GM12873 (cell line): ENCODE measurements around the gene HECTD1.

Experiments
- TF ChIP-seq, protein P1 (sequence below): IDR thresholded peaks from 2 replicates; pipeline ENCODE4 v1.5.1; 2012; ENCODE audit warnings: low read depth, mild to moderate bottlenecking, moderate library complexity, low read length, control low read depth; ENCODE audit not compliant: insufficient read depth; ENCODE audit errors: missing control alignments

Gene HECTD1

DNA sequence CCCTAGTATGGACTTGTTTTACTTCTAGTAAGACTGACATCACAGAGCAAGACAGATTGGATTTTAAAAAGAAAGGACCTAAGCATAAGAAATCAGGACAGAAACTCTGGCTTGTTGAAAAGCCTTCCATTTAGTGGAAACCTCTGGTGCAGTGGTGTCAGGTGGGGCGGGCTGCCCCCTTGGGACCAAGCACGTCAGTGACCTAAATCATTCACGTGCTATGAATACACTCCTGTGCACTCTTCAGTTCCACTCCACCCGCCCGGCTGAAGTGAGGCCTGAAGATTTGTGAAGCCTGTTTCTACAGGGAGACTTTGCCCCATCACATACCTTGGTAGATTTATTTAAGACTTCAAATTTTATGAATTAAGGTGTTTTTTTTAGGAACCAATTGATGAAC, 123.2 kb downstream of the HECTD1 start:
- TF ChIP-seq, protein P1, sequence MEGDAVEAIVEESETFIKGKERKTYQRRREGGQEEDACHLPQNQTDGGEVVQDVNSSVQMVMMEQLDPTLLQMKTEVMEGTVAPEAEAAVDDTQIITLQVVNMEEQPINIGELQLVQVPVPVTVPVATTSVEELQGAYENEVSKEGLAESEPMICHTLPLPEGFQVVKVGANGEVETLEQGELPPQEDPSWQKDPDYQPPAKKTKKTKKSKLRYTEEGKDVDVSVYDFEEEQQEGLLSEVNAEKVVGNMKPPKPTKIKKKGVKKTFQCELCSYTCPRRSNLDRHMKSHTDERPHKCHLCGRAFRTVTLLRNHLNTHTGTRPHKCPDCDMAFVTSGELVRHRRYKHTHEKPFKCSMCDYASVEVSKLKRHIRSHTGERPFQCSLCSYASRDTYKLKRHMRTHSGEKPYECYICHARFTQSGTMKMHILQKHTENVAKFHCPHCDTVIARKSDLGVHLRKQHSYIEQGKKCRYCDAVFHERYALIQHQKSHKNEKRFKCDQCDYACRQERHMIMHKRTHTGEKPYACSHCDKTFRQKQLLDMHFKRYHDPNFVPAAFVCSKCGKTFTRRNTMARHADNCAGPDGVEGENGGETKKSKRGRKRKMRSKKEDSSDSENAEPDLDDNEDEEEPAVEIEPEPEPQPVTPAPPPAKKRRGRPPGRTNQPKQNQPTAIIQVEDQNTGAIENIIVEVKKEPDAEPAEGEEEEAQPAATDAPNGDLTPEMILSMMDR: peak; percentile 13

DNA sequence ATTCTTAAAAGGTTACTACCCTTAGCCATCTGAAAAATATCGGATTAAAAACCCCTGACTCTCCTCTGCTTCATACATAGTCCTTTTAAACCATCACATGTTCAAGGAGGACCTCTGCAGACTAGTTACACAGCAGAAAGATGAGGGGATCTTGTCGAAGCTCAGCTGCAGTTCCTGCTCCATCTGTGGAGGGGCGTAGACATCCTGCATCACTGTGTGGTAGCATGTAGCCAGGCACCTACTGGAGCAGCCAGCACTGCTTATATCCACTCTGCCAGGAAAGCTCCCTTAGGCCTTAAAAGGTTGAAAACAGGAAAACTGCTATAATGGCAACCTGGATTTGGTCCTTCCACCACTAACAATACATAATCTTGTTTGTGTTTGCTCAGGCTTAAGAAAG, 123.8 kb downstream of the HECTD1 start:
- TF ChIP-seq, protein P1: no peak

DNA sequence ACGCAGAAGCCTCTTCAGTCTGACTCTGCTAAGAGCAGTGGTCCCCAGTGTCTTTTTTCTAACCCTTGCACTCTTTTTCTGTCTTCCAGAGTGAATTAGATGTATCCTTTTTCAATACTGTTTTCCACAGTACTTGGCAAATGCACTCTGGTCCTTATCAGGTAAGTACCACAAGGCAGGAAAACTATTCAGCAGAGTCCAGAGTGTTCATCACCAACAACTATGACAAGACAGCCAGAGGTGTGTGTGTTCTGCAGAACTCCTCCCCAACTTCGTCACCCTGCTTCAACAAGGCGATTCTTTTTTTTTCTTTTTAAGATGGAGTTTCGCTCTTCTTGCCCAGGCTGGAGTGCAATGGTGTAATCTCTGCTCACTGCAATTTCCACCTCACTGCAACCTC, 127.1 kb downstream of the HECTD1 start:
- TF ChIP-seq, protein P1: no peak

DNA sequence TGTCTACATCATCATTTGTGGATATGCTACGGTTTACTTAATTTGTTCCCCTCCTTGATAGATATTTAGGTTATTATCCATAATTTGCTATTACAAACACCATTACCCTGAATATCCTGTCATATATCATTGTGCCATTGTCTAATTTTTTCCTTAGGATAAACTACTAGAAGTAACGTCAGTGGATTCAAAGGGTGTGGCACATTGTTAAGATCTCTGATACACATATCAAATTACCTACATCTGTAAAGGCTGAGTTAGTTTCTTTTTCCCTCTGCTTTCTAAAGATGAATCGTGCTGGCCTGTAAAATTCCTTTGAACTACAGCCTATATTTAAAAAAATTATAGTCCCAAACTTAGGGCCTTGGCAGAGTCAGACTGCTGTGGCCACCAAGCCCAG, 127.5 kb downstream of the HECTD1 start:
- TF ChIP-seq, protein P1: no peak

DNA sequence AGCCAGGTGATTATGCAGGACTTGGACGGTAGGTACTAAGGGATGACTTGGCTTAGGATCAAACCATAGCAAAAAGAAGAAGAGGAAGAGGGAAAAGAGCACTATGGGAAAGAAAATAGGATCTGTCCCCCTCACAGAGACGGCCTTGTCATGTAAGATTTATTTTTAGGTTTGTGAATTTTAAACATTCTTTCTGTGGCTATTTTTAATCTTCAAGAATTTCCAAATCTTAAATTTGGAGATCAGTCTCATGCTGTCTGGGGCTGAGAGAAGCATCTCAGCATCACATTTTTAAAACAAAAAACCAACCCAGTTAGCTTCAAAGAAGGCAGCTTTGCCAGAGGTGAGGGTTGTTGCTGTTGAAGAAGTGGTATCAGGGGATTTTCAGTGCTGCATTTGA, 128.8 kb downstream of the HECTD1 start:
- TF ChIP-seq, protein P1: no peak

DNA sequence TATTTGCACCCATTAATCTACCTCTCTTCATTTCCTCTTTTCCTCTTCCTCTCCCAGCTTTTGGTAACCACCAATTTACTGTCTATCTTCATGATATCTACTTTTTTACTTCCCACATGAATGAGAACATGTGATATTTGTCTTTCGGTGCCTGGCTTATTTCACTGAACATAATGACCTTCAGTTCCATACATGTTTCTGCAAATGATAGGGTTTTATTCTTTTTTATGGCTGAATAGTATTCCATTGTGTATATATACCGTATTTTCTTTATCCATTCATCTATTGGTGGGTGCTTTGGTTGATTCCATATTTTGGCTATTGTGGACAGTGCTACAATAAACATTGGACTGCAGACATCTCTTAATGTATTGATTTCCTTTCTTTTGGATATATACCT, 132.4 kb downstream of the HECTD1 start:
- TF ChIP-seq, protein P1: no peak

DNA sequence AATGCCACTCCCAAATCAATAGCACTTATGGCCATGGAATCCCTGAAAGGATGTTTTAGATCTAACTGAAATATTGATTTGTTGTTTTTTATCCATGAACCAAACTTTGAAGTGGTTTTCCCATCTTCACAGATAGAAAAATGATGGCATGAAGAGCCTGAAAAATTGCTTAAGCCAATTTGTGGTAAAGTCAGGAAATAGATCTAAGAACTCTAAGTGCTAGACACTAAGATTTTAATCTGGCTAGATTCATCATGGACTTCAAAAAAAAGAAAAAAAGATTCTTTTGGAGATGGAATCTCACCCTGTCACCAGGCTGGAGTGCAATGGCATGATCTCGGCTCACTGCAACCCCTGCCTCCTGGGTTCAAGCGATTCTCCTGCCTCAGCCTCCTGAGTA, 136.4 kb downstream of the HECTD1 start:
- TF ChIP-seq, protein P1: no peak
